SK-N-MC (cell line): ENCODE results near the gene CD300LF.

ENCODE experiments used
- DNase-seq: peaks from one replicate; pipeline ENCODE4 v3.0.0-alpha.2; 2011; ENCODE audit warnings: low read depth, low spot score
- H3K27ac ChIP-seq: fragments of 200-600 bp; sonication (generic); 2 replicates; pipeline ENCODE4 v1.5.1; 2016; ENCODE audit warnings: mixed run types
- H3K36me3 ChIP-seq: fragments of 200-600 bp; sonication (generic); 2 replicates; pipeline ENCODE4 v1.6.1; 2017; ENCODE audit warnings: antibody characterized with exemption, low read length, mixed read lengths; ENCODE audit not compliant: insufficient read depth
- H3K4me3 ChIP-seq: fragments of 200-600 bp; sonication (generic); 2 replicates; pipeline ENCODE4 v1.5.1; 2016
- H3K9ac ChIP-seq: fragments of 200-600 bp; sonication (generic); 2 replicates; pipeline ENCODE4 v1.8.0; 2017; ENCODE audit warnings: mixed run types, mixed read lengths; ENCODE audit not compliant: insufficient read length
- H3K9me3 ChIP-seq: fragments of 200-600 bp; sonication (generic); 2 replicates; pipeline ENCODE4 v1.6.1; 2017; ENCODE audit warnings: low read depth, mild to moderate bottlenecking, antibody characterized with exemption, low read length, moderate library complexity, mixed read lengths
- EZH2 ChIP-seq: fragments of 200-600 bp; sonication (generic); IDR thresholded peaks from one replicate; pipeline ENCODE4 v1.6.1; 2017; ENCODE audit warnings: antibody characterized with exemption
- FOXP2 ChIP-seq: optimal IDR thresholded peaks from 2 replicates; pipeline ENCODE3; 2011; ENCODE audit warnings: mild to moderate bottlenecking, moderate library complexity; ENCODE audit not compliant: insufficient read depth; ENCODE audit errors: extremely low read length, control extremely low read depth
- POLR2AphosphoS5 ChIP-seq: IDR thresholded peaks from 2 replicates; pipeline ENCODE4 v1.6.1; 2012; ENCODE audit warnings: mild to moderate bottlenecking, low read depth, low read length, borderline replicate concordance

Gene CD300LF

GRCh38 chr17:74749279-74750038 lies 36.7 kb upstream of the CD300LF start:
- H3K9ac ChIP-seq: peak overlapping the region; percentile 9
- no peak overlapping the region for H3K27ac ChIP-seq
- TF ChIP-seq EZH2 (no peak), POLR2AphosphoS5 (no peak), FOXP2 (no peak)
- H3K36me3 ChIP-seq: no peaks in the 10 kb centered on the region
- DNase-seq: no peak
- peak overlapping the region; percentile 85 for H3K4me3 ChIP-seq
- H3K9me3 ChIP-seq: no peaks in the 10 kb centered on the region

DNA sequence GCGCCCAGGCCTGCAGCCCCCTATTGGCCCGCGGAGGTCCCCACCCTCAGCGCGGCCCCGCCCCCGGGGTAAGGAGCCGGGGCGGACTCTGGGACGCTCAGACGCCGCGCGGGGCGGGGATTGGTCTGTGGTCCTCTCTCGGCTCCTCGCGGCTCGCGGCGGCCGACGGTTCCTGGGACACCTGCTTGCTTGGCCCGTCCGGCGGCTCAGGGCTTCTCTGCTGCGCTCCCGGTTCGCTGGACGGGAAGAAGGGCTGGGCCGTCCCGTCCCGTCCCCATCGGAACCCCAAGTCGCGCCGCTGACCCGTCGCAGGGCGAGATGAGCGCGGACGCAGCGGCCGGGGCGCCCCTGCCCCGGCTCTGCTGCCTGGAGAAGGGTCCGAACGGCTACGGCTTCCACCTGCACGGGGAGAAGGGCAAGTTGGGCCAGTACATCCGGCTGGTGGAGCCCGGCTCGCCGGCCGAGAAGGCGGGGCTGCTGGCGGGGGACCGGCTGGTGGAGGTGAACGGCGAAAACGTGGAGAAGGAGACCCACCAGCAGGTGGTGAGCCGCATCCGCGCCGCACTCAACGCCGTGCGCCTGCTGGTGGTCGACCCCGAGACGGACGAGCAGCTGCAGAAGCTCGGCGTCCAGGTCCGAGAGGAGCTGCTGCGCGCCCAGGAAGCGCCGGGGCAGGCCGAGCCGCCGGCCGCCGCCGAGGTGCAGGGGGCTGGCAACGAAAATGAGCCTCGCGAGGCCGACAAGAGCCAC lies 36.0 kb upstream of the CD300LF start, which contains the start of gene NHERF1:
Gene NHERF1, plus strand, starts transcription at position 100 of the 750 bp plus-strand sequence. Its CDS starts 219 bp downstream, at position 319.
- DNase-seq: no peak
- H3K27ac ChIP-seq: no peak within 1 kb of the TSS
- TF ChIP-seq EZH2: no peak
- peak; percentile 85 for TF ChIP-seq POLR2AphosphoS5
- no peak for TF ChIP-seq FOXP2
- H3K36me3 ChIP-seq: no peaks in the 10 kb centered on the region
- H3K9ac ChIP-seq: peak within 1 kb of the TSS; percentile 45
- H3K9me3 ChIP-seq: no peaks in the 10 kb centered on the region
- peak within 1 kb of the TSS; percentile 85 for H3K4me3 ChIP-seq

- no peaks in the 10 kb centered on the region for H3K36me3 ChIP-seq
- H3K9ac ChIP-seq: no peak overlapping the region
- H3K4me3 ChIP-seq: peak overlapping the region; percentile 85
- DNase-seq: no peak
- no peaks in the 10 kb centered on the region for H3K9me3 ChIP-seq
- TF ChIP-seq EZH2 (no peak), POLR2AphosphoS5 (no peak), FOXP2 (no peak)
- no peak overlapping the region for H3K27ac ChIP-seq
Measured at GRCh38 chr17:74748279-74748528, 35.5 kb upstream of the CD300LF start.

DNA sequence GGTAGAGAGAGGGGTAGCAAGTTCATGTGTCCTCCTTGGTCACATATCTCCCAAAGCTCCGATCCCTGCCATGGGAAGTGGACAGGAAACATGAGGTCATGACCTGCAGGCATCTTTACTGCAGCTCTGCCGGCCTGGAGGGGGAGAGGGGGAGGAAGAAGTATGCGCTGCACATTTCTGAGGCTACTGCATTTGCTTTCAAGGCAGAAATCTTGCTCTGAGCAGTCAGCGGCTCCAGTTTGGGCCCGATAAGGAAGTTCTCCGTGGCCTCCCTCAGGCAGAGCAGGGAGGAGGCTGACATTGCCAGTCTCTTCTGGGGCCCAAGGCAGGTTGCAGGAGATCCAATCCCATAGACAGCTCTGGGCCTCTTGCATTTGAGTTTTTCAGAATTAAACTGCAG lies 34.2 kb upstream of the CD300LF start:
- no peak overlapping the region for H3K4me3 ChIP-seq
- no peak overlapping the region for H3K27ac ChIP-seq
- H3K36me3 ChIP-seq: no peaks in the 10 kb centered on the region
- no peak for TF ChIP-seq FOXP2
- no peak for TF ChIP-seq POLR2AphosphoS5
- TF ChIP-seq EZH2: no peak
- no peak overlapping the region for H3K9ac ChIP-seq
- H3K9me3 ChIP-seq: no peaks in the 10 kb centered on the region
- no peak for DNase-seq

- TF ChIP-seq FOXP2 (no peak), POLR2AphosphoS5 (no peak), EZH2 (no peak)
Measured at GRCh38 chr17:74746376-74746775, 33.7 kb upstream of the CD300LF start.

GRCh38 chr17:74745548-74746177 lies 32.9 kb upstream of the CD300LF start:
- no peak overlapping the region for H3K9ac ChIP-seq
- H3K4me3 ChIP-seq: no peak overlapping the region
- no peak overlapping the region for H3K27ac ChIP-seq
- no peak for TF ChIP-seq POLR2AphosphoS5
- TF ChIP-seq FOXP2: no peak
- no peak for TF ChIP-seq EZH2
- H3K9me3 ChIP-seq: no peaks in the 10 kb centered on the region
- H3K36me3 ChIP-seq: no peaks in the 10 kb centered on the region
- DNase-seq: no peak

More at GRCh38 chr17:74746376-74746775, 33.7 kb upstream of the CD300LF start:
- no peak for DNase-seq
- no peaks in the 10 kb centered on the region for H3K36me3 ChIP-seq
- no peaks in the 10 kb centered on the region for H3K9me3 ChIP-seq
- H3K4me3 ChIP-seq: no peak overlapping the region
- H3K9ac ChIP-seq: no peak overlapping the region
- no peak overlapping the region for H3K27ac ChIP-seq

DNA sequence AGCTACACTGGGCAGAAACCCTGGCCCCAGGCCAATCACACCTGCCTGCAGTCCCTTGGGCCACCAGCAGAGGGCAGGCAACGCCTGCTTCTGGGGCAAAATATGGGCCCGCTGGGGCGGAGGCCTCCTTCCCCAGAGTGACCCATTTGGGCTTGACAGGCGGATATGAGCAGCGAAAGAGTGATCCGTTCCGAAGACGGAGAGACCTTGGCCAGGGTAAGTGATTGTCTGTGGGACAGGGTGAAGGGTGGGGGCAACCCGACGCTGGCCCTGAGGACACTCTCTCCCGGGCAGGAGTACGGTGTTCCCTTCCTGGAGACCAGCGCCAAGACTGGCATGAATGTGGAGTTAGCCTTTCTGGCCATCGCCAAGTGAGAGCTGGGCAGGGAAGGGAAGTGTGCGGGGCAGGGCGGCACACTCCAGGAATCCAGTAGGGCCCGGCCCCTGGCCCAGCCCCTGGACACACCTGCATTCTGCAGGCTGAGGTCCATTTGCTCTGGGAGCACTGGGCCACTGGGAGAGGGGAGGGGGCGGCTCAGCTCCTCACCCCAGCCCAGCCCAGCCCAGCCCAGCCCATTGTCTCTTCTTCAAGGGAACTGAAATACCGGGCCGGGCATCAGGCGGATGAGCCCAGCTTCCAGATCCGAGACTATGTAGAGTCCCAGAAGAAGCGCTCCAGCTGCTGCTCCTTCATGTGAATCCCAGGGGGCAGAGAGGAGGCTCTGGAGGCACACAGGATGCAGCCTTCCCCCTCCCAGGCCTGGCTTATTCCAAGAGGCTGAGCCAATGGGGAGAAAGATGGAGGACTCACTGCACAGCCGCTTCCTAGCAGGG lies 32.2 kb upstream of the CD300LF start:
- no peak overlapping the region for H3K4me3 ChIP-seq
- no peaks in the 10 kb centered on the region for H3K36me3 ChIP-seq
- no peaks in the 10 kb centered on the region for H3K9me3 ChIP-seq
- TF ChIP-seq POLR2AphosphoS5 (no peak), EZH2 (no peak), FOXP2 (no peak)
- H3K9ac ChIP-seq: no peak overlapping the region
- no peak overlapping the region for H3K27ac ChIP-seq
- no peak for DNase-seq

- H3K36me3 ChIP-seq: no peaks in the 10 kb centered on the region
- no peak overlapping the region for H3K27ac ChIP-seq
- DNase-seq: no peak
- H3K9ac ChIP-seq: no peak overlapping the region
- TF ChIP-seq FOXP2: no peak
- no peak for TF ChIP-seq POLR2AphosphoS5
- H3K4me3 ChIP-seq: no peak overlapping the region
- no peaks in the 10 kb centered on the region for H3K9me3 ChIP-seq
Measured at GRCh38 chr17:74744349-74744713, 31.6 kb upstream of the CD300LF start.
